ENCODE data around the gene LRRC75A. TPM values are rescaled to one million over a fixed set of nuclear protein-coding genes. Genes with fewer than 3 reads are reported as not detected.

LRRC75A gene
- total and polyA plus RNA-seq, 4 donors = 0.08 to 22.6 (median 0.37) TPM

DNA sequence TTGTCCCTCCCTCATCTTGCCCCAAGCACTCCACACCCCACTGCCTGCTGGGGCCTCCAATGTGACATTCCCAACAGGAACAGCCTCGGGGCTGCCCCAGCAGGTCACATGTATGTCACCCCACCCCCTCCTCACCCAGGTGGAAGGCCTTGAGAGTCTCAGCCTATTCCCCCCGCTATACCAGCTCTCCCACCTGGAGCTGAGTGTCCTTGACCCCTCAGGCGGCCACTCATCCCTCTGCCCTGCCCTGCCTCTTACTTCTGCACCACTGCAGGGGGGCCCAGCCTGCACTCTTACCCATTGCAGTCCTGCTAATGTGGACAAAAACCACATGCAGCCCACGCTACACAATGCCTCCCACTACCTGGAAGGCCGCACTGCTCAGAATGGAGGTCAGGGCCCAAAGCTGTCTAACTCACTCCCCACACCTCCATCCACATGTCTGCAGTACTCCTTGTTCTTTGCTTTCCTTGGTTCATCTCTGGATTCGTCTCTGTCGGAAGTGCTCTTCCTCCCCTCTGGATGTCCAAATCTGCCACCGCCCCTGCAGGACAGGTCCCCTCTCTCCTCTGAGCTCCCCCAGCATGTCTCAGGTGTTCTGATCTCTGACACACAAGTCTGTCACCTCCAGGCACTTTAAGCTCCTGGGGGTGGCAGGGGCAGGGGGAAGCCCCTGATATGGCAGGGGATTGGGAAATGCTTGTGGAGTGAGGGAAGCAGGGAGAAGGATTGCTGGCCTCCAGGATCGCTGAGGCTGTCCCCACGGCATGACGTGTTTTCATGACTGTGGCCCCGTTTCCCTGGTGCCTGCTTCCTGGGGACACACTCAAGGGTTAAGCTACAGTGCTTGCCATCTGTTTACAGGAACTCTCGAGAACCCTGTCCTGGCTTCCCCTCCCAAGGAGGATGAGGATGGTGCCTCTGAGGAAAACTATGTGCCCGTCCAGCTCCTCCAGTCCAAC, 55.8 kb downstream of the LRRC75A start:
- DNase-seq (ENCODE audit: low spot score) = no peak
- 80% methylated on average over 14 of the region's 14 CpGs for WGBS
- H3K9ac ChIP-seq (ENCODE audit: low read depth in 1 of 2, low read length in 2 of 2) = no peak overlapping the region
- H3K27ac ChIP-seq (ENCODE audit: low read depth in 1 of 2, low read length in 2 of 2) = no peak overlapping the region
- H3K4me3 ChIP-seq (ENCODE audit: low read depth in 1 of 3, low read length in 3 of 3) = no peak overlapping the region
- no peaks in the 10 kb centered on the region for H3K27me3 ChIP-seq (ENCODE audit: control insufficient read depth in 4 of 4, insufficient read depth in 4 of 4, low read length in 3 of 4)
- TF ChIP-seq EGR1 (IDR thresholded peaks at IDR 0.05; ENCODE audit: low read depth in 2 of 2) (no peak), JUND (IDR thresholded peaks at IDR 0.05) (no peak), RAD21 (IDR thresholded peaks at IDR 0.05) (no peak), FOXA1 (IDR thresholded peaks at IDR 0.05) (no peak), TAF1 (conservative IDR thresholded peaks at IDR 0.05) (no peak), SP1 (IDR thresholded peaks at IDR 0.05) (no peak), RXRA (IDR thresholded peaks at IDR 0.05) (no peak)
- TF ChIP-seq, protein P1, sequence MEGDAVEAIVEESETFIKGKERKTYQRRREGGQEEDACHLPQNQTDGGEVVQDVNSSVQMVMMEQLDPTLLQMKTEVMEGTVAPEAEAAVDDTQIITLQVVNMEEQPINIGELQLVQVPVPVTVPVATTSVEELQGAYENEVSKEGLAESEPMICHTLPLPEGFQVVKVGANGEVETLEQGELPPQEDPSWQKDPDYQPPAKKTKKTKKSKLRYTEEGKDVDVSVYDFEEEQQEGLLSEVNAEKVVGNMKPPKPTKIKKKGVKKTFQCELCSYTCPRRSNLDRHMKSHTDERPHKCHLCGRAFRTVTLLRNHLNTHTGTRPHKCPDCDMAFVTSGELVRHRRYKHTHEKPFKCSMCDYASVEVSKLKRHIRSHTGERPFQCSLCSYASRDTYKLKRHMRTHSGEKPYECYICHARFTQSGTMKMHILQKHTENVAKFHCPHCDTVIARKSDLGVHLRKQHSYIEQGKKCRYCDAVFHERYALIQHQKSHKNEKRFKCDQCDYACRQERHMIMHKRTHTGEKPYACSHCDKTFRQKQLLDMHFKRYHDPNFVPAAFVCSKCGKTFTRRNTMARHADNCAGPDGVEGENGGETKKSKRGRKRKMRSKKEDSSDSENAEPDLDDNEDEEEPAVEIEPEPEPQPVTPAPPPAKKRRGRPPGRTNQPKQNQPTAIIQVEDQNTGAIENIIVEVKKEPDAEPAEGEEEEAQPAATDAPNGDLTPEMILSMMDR (IDR thresholded peaks at IDR 0.05; ENCODE audit: low read depth, low read length, missing input control) = no peak
- TF ChIP-seq, protein P2, sequence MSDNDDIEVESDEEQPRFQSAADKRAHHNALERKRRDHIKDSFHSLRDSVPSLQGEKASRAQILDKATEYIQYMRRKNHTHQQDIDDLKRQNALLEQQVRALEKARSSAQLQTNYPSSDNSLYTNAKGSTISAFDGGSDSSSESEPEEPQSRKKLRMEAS (IDR thresholded peaks at IDR 0.05) = no peak
- no peaks in the 10 kb centered on the region for H3K9me3 ChIP-seq (ENCODE audit: control insufficient read depth in 4 of 4, low read length in 3 of 4)
- peaks cover 0 to 5% (median 3%) of the 10 kb centered on the region in 4 donors for H3K36me3 ChIP-seq (ENCODE audit: control insufficient read depth in 4 of 4, insufficient read depth in 3 of 4, low read depth in 1 of 4, low read length in 3 of 4)
- peaks cover 3 to 19% (median 13%) of the 10 kb centered on the region in 4 donors for H3K4me1 ChIP-seq (ENCODE audit: control insufficient read depth in 4 of 4, insufficient read depth in 4 of 4, low read length in 3 of 4)

DNA sequence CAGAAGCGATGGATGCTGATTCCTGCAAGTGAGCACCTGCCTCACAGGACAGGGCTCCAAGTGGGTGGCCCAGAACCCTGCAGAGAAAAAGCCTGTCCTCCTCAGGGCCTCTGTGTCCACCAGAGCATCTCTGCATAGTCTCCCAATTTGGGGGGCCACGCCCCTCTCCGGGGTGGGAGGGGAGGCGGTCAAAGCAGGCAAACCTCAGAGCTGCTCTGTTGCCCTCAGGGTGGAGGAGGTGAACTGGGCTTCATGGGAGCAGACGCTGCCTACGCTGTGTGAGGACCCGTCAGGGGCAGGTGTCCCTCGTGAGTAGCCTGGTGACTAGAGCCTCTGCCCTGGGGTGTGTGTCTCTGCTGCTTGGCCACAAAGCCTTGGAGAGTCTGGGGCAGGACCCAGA, 57.3 kb downstream of the LRRC75A start:
- H3K4me3 ChIP-seq (ENCODE audit: low read depth in 1 of 3, low read length in 3 of 3) = no peak overlapping the region
- no peak for DNase-seq (ENCODE audit: low spot score)
- H3K9me3 ChIP-seq (ENCODE audit: control insufficient read depth in 4 of 4, low read length in 3 of 4) = no peaks in the 10 kb centered on the region
- H3K4me1 ChIP-seq (ENCODE audit: control insufficient read depth in 4 of 4, insufficient read depth in 4 of 4, low read length in 3 of 4) = peaks cover 0 to 6% (median 4%) of the 10 kb centered on the region in 4 donors
- WGBS = 72% methylated on average over 8 of the region's 8 CpGs
- H3K36me3 ChIP-seq (ENCODE audit: control insufficient read depth in 4 of 4, insufficient read depth in 3 of 4, low read depth in 1 of 4, low read length in 3 of 4) = no peaks in the 10 kb centered on the region
- TF ChIP-seq RXRA (IDR thresholded peaks at IDR 0.05) = no peak
- TF ChIP-seq SP1 (IDR thresholded peaks at IDR 0.05) = no peak
- no peak for TF ChIP-seq JUND (IDR thresholded peaks at IDR 0.05)
- TF ChIP-seq RAD21 (IDR thresholded peaks at IDR 0.05) = no peak
- TF ChIP-seq FOXA2 (IDR thresholded peaks at IDR 0.05) = no peak
- TF ChIP-seq, protein P2 (IDR thresholded peaks at IDR 0.05) = no peak
- TF ChIP-seq, protein P3, sequence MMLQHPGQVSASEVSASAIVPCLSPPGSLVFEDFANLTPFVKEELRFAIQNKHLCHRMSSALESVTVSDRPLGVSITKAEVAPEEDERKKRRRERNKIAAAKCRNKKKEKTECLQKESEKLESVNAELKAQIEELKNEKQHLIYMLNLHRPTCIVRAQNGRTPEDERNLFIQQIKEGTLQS (IDR thresholded peaks at IDR 0.05) = no peak
- TF ChIP-seq YY1 (IDR thresholded peaks at IDR 0.05) = no peak
- no peak overlapping the region for H3K27ac ChIP-seq (ENCODE audit: low read depth in 1 of 2, low read length in 2 of 2)
- no peaks in the 10 kb centered on the region for H3K27me3 ChIP-seq (ENCODE audit: control insufficient read depth in 4 of 4, insufficient read depth in 4 of 4, low read length in 3 of 4)
- no peak overlapping the region for H3K9ac ChIP-seq (ENCODE audit: low read depth in 1 of 2, low read length in 2 of 2)

DNA sequence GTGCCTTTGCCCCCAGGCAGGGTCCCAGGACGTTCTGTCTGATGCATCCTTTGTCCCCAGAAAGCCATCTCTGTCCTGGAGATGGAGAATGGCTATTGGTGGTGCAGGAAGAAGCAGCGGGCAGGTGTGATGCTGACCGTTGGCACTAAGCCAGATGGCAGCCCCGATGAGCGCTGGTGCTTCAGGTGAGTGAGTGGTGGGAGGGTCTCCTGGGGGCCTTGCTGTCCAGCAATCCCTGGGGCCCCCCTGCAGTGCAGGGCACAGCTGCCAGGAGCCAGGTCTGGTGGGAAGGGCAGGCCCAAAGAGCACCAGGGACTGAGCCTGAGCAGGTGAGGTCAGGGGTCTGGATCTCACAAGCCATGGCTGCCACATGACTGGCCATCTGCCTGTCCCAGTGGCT, 58.5 kb downstream of the LRRC75A start:
- WGBS = 82% methylated on average over 5 of the region's 5 CpGs
- H3K4me3 ChIP-seq (ENCODE audit: low read depth in 1 of 3, low read length in 3 of 3) = no peak overlapping the region
- H3K27me3 ChIP-seq (ENCODE audit: control insufficient read depth in 4 of 4, insufficient read depth in 4 of 4, low read length in 3 of 4) = no peaks in the 10 kb centered on the region
- peaks cover 0 to 5% (median 4%) of the 10 kb centered on the region in 4 donors for H3K4me1 ChIP-seq (ENCODE audit: control insufficient read depth in 4 of 4, insufficient read depth in 4 of 4, low read length in 3 of 4)
- H3K36me3 ChIP-seq (ENCODE audit: control insufficient read depth in 4 of 4, insufficient read depth in 3 of 4, low read depth in 1 of 4, low read length in 3 of 4) = no peaks in the 10 kb centered on the region
- DNase-seq (ENCODE audit: low spot score) = no peak
- H3K27ac ChIP-seq (ENCODE audit: low read depth in 1 of 2, low read length in 2 of 2) = no peak overlapping the region
- H3K9ac ChIP-seq (ENCODE audit: low read depth in 1 of 2, low read length in 2 of 2) = no peak overlapping the region
- no peaks in the 10 kb centered on the region for H3K9me3 ChIP-seq (ENCODE audit: control insufficient read depth in 4 of 4, low read length in 3 of 4)
- TF ChIP-seq, protein P4, sequence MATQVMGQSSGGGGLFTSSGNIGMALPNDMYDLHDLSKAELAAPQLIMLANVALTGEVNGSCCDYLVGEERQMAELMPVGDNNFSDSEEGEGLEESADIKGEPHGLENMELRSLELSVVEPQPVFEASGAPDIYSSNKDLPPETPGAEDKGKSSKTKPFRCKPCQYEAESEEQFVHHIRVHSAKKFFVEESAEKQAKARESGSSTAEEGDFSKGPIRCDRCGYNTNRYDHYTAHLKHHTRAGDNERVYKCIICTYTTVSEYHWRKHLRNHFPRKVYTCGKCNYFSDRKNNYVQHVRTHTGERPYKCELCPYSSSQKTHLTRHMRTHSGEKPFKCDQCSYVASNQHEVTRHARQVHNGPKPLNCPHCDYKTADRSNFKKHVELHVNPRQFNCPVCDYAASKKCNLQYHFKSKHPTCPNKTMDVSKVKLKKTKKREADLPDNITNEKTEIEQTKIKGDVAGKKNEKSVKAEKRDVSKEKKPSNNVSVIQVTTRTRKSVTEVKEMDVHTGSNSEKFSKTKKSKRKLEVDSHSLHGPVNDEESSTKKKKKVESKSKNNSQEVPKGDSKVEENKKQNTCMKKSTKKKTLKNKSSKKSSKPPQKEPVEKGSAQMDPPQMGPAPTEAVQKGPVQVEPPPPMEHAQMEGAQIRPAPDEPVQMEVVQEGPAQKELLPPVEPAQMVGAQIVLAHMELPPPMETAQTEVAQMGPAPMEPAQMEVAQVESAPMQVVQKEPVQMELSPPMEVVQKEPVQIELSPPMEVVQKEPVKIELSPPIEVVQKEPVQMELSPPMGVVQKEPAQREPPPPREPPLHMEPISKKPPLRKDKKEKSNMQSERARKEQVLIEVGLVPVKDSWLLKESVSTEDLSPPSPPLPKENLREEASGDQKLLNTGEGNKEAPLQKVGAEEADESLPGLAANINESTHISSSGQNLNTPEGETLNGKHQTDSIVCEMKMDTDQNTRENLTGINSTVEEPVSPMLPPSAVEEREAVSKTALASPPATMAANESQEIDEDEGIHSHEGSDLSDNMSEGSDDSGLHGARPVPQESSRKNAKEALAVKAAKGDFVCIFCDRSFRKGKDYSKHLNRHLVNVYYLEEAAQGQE (IDR thresholded peaks at IDR 0.05) = no peak
- TF ChIP-seq FOXA1 (IDR thresholded peaks at IDR 0.05) = no peak
- no peak for TF ChIP-seq SP1 (IDR thresholded peaks at IDR 0.05)
- no peak for TF ChIP-seq JUND (IDR thresholded peaks at IDR 0.05)
- TF ChIP-seq EGR1 (IDR thresholded peaks at IDR 0.05; ENCODE audit: low read depth in 2 of 2) = no peak
- TF ChIP-seq HNF4G (IDR thresholded peaks at IDR 0.05) = no peak
- TF ChIP-seq RXRA (IDR thresholded peaks at IDR 0.05) = no peak
- TF ChIP-seq, protein P3 (IDR thresholded peaks at IDR 0.05) = no peak
- no peak for TF ChIP-seq FOXA2 (IDR thresholded peaks at IDR 0.05)
- no peak for TF ChIP-seq YY1 (IDR thresholded peaks at IDR 0.05)
- TF ChIP-seq, protein P5, sequence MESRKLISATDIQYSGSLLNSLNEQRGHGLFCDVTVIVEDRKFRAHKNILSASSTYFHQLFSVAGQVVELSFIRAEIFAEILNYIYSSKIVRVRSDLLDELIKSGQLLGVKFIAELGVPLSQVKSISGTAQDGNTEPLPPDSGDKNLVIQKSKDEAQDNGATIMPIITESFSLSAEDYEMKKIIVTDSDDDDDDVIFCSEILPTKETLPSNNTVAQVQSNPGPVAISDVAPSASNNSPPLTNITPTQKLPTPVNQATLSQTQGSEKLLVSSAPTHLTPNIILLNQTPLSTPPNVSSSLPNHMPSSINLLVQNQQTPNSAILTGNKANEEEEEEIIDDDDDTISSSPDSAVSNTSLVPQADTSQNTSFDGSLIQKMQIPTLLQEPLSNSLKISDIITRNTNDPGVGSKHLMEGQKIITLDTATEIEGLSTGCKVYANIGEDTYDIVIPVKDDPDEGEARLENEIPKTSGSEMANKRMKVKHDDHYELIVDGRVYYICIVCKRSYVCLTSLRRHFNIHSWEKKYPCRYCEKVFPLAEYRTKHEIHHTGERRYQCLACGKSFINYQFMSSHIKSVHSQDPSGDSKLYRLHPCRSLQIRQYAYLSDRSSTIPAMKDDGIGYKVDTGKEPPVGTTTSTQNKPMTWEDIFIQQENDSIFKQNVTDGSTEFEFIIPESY (IDR thresholded peaks at IDR 0.05) = no peak
- TF ChIP-seq GABPA (IDR thresholded peaks at IDR 0.05 in 1 of 2, conservative IDR thresholded peaks at IDR 0.05 in 1 of 2) = no peak
